Measurements from ENCODE around the gene L3MBTL4.

Gene L3MBTL4

DNA sequence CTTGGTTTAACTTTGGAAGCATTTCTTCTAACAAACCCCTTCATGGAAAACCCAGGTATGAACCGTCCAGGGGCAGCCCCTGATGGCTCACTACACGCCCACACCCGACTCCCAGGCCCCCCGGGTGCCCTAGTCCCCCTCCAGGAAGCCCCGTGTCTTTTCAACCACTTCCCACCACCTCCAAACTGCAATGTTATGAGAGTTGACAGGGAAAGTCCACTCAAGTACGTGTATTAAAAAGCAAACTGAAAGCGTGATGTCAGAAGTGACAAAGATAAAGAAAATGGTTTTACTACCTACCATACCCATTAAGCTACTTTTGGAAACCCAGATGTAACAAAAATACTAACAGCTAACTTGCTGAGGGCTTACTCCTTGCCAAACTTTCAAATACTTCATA lies 51.5 kb downstream of the L3MBTL4 start:
- no peak for DNase-seq

DNA sequence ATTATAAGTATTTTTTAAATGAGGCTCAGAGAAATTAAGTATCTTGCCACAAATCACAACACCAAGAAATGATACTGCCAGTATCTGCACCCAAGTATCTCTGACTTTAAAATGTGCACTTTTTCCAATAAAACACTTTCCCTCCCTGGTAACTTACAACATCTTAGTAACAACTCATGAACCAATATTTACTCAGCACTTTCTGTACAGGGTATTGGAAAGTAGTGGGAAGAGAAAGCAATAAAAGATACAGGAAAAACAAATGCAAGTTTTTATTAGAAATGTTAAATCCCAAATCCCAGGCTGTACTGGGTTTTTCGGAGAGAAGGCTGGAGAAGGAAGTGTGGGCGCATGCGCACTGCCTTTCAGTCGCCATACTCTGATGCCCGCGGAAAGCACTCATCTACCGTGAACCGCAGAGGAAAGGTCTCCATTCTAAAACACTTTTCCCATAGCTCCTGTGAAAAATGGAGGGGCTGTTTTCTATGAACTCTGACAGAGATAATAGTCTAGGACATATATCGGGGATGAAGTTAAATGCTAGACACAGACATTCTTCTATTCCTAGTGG lies 52.1 kb downstream of the L3MBTL4 start:
- no peak for DNase-seq

- DNase-seq = no peak
Observed at GRCh38 chr18:6357668-6358067, 57.0 kb downstream of the L3MBTL4 start.

DNA sequence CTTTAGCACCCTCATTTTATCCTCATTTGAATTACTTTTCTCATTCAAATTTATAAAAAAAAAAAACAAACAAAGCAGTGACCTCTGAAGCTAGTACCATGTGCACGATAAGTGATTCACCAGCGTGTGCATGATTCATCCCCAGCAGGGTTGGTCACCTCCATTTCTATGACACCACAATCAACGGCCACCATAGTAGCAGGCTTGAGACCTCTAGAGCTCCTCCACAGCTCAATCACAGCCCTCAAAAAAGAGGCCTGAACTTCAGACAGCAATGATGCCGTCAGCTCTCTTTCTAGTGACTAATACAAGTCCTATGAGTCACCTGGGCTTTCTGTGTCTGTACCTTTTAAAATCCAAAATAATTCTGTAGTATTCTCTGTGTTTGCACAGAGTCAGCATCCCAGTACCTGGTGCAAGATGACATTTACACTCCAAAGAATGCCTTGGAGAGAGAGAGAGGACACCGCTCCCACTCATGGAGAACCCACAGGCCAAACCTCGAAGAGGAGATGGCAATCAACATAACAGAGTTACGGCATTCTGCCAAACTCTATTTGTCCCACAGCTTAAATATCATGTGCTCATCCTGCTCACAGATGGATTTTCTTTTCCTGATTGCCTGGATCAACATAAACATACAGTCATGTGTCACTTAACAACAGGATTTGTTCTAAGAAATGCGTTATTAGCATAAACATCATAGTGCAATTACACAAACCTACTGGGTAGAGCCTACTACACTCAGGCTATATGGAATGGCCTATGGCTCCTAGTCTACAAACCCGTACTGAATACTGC lies 58.7 kb downstream of the L3MBTL4 start:
- DNase-seq = no peak

- DNase-seq = no peak
Observed at GRCh38 chr18:6352275-6352674, 62.4 kb downstream of the L3MBTL4 start.

DNA sequence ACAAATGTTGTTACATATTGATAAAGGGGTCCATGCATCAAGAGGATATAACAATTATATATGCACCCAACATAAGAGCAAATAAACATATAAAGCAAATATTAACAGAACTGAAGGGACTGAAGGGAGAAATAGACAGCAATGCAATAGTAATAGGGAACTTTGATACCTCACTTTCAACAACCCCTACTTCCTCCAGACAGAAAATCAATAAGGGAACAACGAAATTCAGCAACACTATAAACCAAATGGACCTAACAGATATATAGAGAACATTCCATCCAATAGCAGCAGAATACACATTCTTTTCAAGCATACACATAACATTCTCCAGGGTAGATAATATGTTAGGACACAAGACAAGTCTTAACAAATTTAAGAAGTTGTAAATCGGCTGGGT lies 71.7 kb downstream of the L3MBTL4 start:
- DNase-seq = no peak

GRCh38 chr18:6341709-6342108 lies 73.0 kb downstream of the L3MBTL4 start:
- DNase-seq = no peak

- DNase-seq = no peak
Observed at GRCh38 chr18:6341303-6341702, 73.4 kb downstream of the L3MBTL4 start.

DNA sequence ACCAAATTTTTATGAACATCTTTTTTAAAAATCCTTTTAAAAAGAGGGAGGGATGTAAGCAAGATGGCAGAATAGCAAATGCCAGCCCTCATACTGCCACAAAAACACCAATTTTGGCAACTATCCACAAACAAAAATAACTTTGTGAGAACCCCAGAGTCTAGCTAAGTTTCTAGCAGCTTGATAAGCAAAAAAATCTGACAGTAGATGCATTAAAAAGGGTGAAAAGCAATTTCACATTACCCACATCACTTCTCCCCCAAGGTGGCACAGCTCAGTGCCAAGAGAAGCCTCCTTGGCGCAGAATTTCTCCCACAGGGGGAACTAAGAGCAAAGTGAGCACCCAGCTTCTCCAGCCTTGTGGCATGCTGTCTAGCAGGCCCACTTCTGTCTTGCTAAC lies 74.6 kb downstream of the L3MBTL4 start:
- DNase-seq = no peak

DNA sequence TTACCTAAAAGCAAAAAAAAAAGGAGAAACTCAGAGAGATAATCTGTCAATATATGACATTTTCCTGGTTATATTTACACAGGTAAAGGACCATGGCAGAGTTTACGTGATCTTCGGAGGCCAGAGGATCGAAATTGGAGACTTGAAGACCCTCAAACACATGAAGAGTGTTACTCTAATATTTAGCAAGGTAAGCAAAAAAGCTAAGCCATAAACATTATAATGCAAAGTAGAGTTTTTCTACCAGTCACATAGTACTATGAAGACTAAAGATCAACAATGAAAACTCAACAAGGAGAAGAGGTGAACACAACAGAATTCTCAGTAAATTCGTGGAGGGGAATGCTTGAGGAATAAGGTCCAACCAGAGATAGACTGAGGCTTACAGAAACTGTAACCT lies 78.5 kb downstream of the L3MBTL4 start:
- no peak for DNase-seq

DNA sequence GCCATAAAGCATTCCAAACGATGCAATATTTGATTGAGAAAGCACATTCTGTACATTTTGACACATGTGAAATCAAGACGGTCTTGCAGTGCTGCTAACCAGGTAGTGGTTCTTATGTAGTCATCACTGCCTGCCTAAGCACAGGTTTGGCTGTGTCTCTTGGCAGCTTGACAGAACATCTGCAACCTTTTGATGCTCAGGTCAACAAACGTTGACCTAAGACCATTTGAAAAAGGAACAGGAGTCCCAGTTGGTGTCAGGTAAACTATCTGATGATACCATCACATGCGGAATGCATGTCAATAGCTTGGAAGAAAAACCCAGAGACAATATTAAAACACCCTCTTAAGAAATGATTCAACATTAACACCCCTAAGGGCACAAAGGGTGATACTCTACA lies 80.7 kb downstream of the L3MBTL4 start:
- no peak for DNase-seq

DNA sequence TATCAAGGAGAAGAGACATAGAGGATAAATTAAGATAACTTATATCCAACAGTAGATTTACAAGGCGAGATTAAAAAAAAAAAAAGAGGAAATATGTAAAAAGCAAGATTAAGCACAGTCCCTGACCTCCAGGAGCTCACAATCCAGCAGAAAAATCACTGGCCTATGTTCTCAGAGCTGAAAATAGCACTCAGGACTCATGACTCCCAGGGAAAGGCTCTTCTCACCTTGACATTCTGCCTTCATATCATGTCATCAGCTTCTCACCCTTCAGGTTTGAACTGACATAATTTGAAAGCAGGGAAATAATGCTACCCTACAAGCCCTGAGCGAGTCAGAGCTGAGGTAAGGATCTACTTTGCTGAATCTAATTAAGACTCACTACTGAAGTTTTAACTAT lies 82.8 kb downstream of the L3MBTL4 start:
- DNase-seq = no peak

- no peak for DNase-seq
Observed at GRCh38 chr18:6330786-6331185, 83.9 kb downstream of the L3MBTL4 start.

DNA sequence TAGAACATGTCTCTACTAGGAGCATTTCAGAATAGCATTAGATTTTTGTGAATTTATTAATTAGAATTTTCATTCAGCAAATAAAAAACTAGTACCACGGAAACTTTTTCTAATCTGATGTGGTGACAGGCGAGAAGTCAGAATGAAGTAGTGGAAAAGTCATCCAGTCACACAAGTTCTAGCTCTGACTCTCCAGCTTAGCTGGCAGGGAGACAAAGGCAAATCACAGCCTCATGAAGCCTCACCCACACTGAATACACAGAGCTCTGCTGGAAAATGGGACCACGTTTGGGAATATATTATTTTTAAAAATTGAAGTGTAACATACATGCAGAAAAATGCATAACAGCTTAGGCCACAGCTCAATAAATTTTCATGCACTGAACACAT lies 86.1 kb downstream of the L3MBTL4 start:
- peak; percentile 73 for DNase-seq

GRCh38 chr18:6327895-6328620 lies 86.7 kb downstream of the L3MBTL4 start:
- no peak for DNase-seq

GRCh38 chr18:6327485-6327884 lies 87.2 kb downstream of the L3MBTL4 start:
- no peak for DNase-seq

DNA sequence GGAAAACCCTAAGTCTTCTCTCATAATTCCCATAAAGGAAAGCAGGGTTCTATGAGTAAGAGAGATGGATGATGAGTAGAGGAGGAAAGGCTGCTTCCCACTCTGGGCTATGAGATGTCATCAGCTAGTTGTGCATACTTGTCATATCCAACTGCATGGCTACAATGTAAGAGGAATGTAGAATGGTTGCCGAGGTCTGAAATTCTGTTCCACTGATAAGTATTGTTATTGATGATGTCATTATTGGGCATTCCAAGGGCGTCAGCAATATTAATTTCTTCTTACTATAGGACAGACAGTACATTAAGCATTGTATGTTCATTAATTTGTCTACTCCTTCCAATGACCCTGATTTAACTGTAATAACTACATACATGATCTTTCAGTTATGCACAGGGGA lies 88.1 kb downstream of the L3MBTL4 start:
- no peak for DNase-seq

DNA sequence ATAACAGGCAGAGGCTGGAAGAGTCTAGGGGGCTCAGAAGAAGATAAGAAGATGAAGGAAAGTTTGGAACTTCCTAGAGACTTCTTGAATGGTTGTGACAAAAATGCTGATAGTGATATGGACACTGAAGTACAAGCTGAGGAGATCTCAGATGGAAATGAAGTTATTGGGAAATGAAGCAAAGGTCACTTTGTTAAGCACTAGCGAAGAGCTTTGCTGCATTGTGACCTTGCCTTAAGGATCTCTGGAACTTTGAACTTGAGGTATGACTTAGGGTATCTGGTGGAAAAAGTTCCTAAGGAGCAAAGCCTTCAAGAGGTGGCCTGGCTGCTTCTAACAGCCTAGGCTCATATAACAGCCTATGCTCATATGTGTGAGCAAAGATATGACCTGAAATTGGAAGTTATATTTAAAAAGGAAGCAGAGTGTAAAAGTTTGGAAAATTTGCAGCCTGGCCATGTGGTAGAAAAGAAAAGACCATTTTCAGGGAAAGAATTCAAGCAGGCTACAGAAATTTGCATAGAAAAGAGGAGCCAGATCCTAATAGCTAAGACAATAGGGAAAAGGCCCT lies 91.3 kb downstream of the L3MBTL4 start:
- no peak for DNase-seq

DNA sequence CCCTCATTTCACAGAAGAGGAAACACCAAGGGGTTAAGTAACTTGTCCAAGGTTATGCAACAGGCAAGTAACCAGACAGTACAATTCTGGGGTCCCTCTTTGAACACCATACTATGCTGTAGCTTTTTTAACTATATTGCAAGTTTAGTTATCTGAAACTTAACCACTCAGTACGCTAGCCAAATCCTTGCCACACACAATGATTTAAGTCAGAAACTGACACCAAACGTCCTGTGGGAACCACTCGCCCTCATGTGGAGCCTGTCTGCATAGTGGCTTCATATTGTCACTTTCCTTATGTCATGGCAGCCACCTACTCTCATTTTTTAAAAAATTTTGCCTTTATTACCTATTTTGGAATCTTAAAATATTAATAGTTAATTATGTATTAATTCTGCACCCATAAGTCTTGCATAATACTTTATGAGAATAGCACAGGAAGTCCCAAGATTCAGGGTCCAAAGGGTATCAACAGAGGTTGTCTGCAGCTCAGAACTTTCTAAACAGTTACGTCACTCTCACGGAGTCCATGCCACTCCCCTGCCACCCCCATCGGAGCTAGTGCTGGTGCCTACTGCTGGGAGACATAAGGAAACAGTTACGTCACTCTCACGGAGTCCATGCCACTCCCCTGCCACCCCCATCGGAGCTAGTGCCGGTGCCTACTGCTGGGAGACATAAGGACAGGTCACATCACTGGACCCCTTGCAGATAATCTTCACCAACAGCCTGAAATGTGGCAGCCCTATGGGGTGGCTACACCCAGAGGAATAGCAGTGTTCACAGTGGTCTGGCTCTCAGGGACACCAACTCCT lies 99.0 kb downstream of the L3MBTL4 start:
- no peak for DNase-seq

- no peak for DNase-seq
Observed at GRCh38 chr18:6313415-6313814, 101.3 kb downstream of the L3MBTL4 start.

- DNase-seq = no peak
Observed at GRCh38 chr18:6311456-6312215, 103.1 kb downstream of the L3MBTL4 start.

DNA sequence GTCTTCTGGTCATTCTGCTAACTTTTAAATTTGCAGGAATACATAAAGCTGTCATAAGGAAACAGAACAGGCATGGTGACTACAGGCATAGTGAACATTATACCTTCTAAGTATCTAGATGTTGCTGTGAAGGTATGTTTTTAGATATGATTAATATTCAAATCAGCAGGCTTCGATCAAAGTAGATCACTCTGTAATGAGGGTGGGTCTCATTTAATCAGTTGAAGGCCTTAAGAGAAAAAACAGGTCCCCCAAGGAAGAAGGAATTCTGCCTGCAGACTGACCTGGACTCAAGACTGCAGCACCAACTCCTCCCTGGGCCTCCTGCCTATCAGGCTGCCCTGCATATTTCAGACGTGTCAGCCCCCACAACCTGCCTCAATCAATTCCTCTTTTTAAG lies 104.0 kb downstream of the L3MBTL4 start:
- no peak for DNase-seq

All from femur (tissue), 1 donor.